ENCODE results near the gene MYCBPAP. TPM values are rescaled to one million over a fixed set of nuclear protein-coding genes. Genes with fewer than 3 reads are reported as not detected.

Gene MYCBPAP
- total and polyA plus RNA-seq, 2 donors (not counting 3 experiments of a cell fraction or from before 2014, with no cell fraction given): 0.40 to 0.66 TPM

DNA sequence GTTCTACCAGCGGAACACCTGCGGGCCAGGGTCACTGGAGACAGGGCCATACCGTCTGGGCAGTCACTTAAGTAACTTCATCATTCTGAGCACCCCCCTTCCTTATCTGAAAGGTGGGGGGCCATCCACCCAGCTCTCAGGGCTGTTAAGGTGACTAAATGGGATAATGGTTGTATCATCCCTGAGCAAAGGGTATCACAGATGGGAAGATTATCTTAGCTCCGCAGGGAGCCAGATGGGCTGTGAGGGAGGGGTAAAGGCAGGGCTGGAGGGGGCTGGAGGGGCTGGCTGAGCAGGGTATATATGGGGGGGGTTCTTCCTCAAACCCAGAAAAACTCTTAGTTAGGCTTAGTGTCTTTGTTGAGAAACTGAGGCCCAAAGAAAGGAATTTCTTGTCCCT is 49.4 kb downstream of the MYCBPAP start:
- no TSS peak for BruUV-seq (replicated peaks)
- no peak overlapping the region for H3K4me3 ChIP-seq (replicated peaks in 1 of 3; ENCODE audit: insufficient read depth in 1 of 3, low read depth in 1 of 3, low read length in 3 of 3)
- dilution Hi-C loops (cut with MboI; ENCODE audit: extremely low pct_ligation_motif_present, low sequenced_read_pairs) (no loop called here), intact Hi-C loops (cut with micrococcal nuclease) (no loop called here)
- H3K27me3 ChIP-seq (ENCODE audit: control insufficient read depth in 2 of 2, insufficient read depth in 2 of 2, low read length in 2 of 2): peaks cover 27 to 34% of the 10 kb centered on the region in 2 experiments
- no peaks in the 10 kb centered on the region for H4K20me1 ChIP-seq (replicated peaks; ENCODE audit: control insufficient read depth, extremely low read depth, insufficient read depth, low read length)
- no peak overlapping the region for H2AFZ ChIP-seq (ENCODE audit: low read depth, low read length)
- no peak overlapping the region for H3K9ac ChIP-seq (replicated peaks; ENCODE audit: extremely low read depth, insufficient read depth, low read length)
- H3K79me2 ChIP-seq (ENCODE audit: control insufficient read depth, insufficient read depth, low read length): no peaks in the 10 kb centered on the region
- no peak overlapping the region for H3K27ac ChIP-seq (ENCODE audit: insufficient read depth, low read depth, low read length)
- H3K36me3 ChIP-seq (ENCODE audit: control insufficient read depth in 2 of 2, extremely low read depth in 1 of 2, insufficient read depth in 2 of 2, low read length in 2 of 2): peaks cover 0 to 3% of the 10 kb centered on the region in 2 experiments
- no peak for DNase-seq (ENCODE audit: low read depth, low spot score)
- H3K4me2 ChIP-seq (ENCODE audit: insufficient read depth, low read length): no peak overlapping the region
- FAIRE-seq: no peak
- TF ChIP-seq, protein P1, sequence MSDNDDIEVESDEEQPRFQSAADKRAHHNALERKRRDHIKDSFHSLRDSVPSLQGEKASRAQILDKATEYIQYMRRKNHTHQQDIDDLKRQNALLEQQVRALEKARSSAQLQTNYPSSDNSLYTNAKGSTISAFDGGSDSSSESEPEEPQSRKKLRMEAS (IDR thresholded peaks at IDR 0.05; ENCODE audit: insufficient read depth, insufficient read length): no peak
- TF ChIP-seq POLR2A (IDR thresholded peaks at IDR 0.05; ENCODE audit: low read depth, low read length) (no peak), FOS (IDR thresholded peaks at IDR 0.05; ENCODE audit: borderline replicate concordance, insufficient read depth, low read length) (no peak), MYC (IDR thresholded peaks at IDR 0.05; ENCODE audit: low read depth, low read length) (no peak), GATA2 (IDR thresholded peaks at IDR 0.05; ENCODE audit: insufficient read depth, insufficient read length, low read depth, low read length) (no peak), EZH2 (IDR thresholded peaks at IDR 0.05; ENCODE audit: borderline replicate concordance, low read depth, low read length, severe bottlenecking) (no peak), POLR2AphosphoS5 (IDR thresholded peaks at IDR 0.05; ENCODE audit: insufficient read depth, low read depth, low read length) (no peak), JUN (IDR thresholded peaks at IDR 0.05; ENCODE audit: borderline replicate concordance, insufficient read depth, insufficient read length, low read depth) (no peak)
- TF ChIP-seq, protein P2, sequence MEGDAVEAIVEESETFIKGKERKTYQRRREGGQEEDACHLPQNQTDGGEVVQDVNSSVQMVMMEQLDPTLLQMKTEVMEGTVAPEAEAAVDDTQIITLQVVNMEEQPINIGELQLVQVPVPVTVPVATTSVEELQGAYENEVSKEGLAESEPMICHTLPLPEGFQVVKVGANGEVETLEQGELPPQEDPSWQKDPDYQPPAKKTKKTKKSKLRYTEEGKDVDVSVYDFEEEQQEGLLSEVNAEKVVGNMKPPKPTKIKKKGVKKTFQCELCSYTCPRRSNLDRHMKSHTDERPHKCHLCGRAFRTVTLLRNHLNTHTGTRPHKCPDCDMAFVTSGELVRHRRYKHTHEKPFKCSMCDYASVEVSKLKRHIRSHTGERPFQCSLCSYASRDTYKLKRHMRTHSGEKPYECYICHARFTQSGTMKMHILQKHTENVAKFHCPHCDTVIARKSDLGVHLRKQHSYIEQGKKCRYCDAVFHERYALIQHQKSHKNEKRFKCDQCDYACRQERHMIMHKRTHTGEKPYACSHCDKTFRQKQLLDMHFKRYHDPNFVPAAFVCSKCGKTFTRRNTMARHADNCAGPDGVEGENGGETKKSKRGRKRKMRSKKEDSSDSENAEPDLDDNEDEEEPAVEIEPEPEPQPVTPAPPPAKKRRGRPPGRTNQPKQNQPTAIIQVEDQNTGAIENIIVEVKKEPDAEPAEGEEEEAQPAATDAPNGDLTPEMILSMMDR (IDR thresholded peaks at IDR 0.05; ENCODE audit: extremely low read depth in 1 of 2, insufficient read depth in 1 of 2, low read depth in 1 of 2, low read length in 2 of 2): no peak
- peaks cover 7% of the 10 kb centered on the region for H3K4me1 ChIP-seq (ENCODE audit: control insufficient read depth, extremely low read depth, insufficient read depth, low read length)
- ChIA-PET CTCF (no interaction called here), POLR2A (no interaction called here)
- H3K9me1 ChIP-seq (replicated peaks; ENCODE audit: control insufficient read depth, extremely low read depth, insufficient read depth, low read length): no peaks in the 10 kb centered on the region
- H3K9me3 ChIP-seq (replicated peaks; ENCODE audit: control insufficient read depth, insufficient read depth, low read length): no peaks in the 10 kb centered on the region

Data from endothelial cell of umbilical vein (primary cell).